Measurements from ENCODE around the gene ANKRD36C.
"Not testable (repeated sequence)": the region's sequence is repeated elsewhere in the genome, so short reads cannot be mapped to it uniquely, and the experiment has no call there.

- TF ChIP-seq POLR2AphosphoS5 (IDR thresholded peaks at IDR 0.05); CTCF (IDR thresholded peaks at IDR 0.05; ENCODE audit: poor library complexity, severe bottlenecking); EZH2 (IDR thresholded peaks at IDR 0.05; ENCODE audit: borderline replicate concordance, insufficient read depth, low read length, poor library complexity, severe bottlenecking); REST (IDR thresholded peaks at IDR 0.05; ENCODE audit: borderline replicate concordance); RAD21 (conservative IDR thresholded peaks at IDR 0.05): not testable (repeated sequence)
These were observed 123.7 kb downstream of the ANKRD36C start for GRCh38 chr2:95867929-95868328.

Measured in neural cell (in vitro differentiated cells).